GM19023 (cell line): ENCODE data around the gene EHMT1.

ENCODE experiments used
- ATAC-seq: cut with Tn5 transposase; IDR thresholded peaks from one replicate; pipeline ENCODE4 v1.9.1; 2021; ENCODE audit warnings: mild to moderate bottlenecking, moderate library complexity; ENCODE audit not compliant: unreplicated experiment

EHMT1 gene

DNA sequence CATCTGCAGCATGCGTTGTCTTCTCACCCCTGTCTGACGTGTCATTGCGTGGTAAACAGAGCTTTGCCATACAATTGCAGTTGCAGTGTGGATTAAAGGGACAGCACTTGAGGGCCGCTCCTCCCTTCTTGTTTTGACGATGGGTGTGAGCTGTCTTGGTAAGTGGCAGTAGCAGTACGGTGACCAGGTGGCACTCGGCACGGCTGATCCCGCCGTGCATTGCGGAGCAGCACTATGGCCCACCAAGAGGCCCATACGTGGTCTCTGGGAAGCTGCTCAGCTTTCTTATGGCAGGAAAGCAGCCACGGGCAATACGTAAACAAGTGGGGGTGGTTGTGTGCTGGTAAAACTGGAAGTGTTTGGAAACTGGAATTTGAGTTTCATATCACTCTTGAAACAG lies 25.1 kb downstream of the EHMT1 start:
- ATAC-seq = no peak

- ATAC-seq = no peak
Observed at GRCh38 chr9:137645211-137645610, 26.4 kb downstream of the EHMT1 start.

GRCh38 chr9:137646341-137646740 lies 27.5 kb downstream of the EHMT1 start:
- ATAC-seq = no peak

GRCh38 chr9:137647096-137647714 lies 28.4 kb downstream of the EHMT1 start:
- ATAC-seq = no peak

DNA sequence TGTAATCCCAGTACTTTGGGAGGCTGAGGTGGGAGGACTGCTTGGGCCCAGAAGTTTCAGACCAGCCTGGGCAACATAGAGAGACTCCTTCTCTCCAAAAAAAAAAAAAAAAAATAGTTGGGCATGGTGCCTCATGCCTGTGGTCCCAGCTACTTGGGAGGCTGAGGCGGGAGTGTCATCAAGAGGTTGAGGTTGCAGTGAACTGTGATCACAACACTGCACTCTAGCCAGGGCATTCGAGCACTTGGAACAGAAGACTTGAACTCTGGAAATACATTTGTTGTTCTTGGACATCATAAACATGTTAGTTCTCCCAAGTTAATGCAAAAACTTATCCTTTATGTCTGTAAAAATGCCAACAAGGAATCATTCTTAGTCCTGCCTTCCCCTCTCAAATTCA lies 29.6 kb downstream of the EHMT1 start:
- ATAC-seq = no peak

DNA sequence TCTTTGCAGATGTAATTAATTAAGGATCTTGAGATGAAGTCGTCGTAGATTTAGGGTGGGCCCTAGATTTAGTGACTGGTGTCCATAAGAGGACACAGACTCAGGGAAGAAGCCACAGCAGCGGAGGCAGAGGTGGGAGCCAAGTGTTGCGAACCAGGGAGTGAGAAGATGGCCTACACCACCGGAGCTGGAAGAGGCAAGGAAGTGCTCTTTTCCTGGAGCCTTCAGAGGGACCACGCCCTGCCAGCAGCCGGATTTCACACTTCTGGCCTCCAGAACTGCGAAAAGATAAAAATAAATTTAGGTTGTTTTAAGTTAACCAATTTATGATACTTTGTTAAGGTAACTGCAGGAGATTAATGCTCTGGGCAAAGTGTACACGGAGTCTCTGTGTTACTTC lies 30.7 kb downstream of the EHMT1 start:
- ATAC-seq = no peak

GRCh38 chr9:137650259-137650658 lies 31.5 kb downstream of the EHMT1 start:
- no peak for ATAC-seq

DNA sequence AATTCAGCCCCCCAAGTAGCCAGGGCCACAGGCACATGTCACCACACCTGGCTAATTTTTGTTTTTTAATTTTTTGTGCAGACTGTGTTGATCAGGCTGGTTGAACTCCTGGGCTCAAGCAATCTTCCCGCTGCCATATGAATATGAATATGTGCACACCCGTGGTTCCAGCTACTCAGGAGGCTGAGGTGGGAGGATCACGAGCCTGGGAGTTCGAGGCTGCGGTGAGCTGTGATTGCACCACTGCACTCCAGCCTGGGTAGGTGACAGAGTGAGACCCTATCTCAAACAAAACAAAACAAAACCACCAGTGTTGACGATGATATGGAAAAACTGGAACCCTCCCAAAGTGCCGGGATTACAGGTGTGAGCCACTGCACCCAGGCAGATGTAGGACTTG lies 32.0 kb downstream of the EHMT1 start:
- no peak for ATAC-seq

GRCh38 chr9:137656416-137656815 lies 37.6 kb downstream of the EHMT1 start:
- ATAC-seq = no peak

GRCh38 chr9:137657606-137658005 lies 38.8 kb downstream of the EHMT1 start:
- no peak for ATAC-seq

- no peak for ATAC-seq
Observed at GRCh38 chr9:137658781-137659180, 40.0 kb downstream of the EHMT1 start.

DNA sequence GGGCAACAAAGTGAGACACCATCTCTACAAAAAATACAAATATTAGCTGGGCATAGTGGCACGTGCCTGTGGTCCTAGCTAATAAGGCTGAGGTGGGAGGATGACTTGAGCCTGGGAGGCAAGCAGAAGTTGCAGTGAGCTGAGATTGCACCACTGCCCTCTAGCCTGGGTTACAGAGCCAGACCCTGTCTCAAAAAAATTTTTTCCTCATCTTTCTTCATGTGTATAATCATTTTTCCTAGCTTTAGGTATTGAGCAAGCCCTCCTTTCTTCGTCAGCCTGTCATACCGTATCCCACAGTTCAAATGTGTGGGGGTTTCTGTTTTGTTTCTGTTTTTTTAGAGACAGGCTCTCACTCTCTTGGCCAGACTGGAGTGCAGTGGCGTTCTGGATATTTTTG lies 41.3 kb downstream of the EHMT1 start:
- no peak for ATAC-seq

GRCh38 chr9:137663584-137663983 lies 44.8 kb downstream of the EHMT1 start:
- no peak for ATAC-seq

- no peak for ATAC-seq
Observed at GRCh38 chr9:137664676-137665075, 45.9 kb downstream of the EHMT1 start.

DNA sequence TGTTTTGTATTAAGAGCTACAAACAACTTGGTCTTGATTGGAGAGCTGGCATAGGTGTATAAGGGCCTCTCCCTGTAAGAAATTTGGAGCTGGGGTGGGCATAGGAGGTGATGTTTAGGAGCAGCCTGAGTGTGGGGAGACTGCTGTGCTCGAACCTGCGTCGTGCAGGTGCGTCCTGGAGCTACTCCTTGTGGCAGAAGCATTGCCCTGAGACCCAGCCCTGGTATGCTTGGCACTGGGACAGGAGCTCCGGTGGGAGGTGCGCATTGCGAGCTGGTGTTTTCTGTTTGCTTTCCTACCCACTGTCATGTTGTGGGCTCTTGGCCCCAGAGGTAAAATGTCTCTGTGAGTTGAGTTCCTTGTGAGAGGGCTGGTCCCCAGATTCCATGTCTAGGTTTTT lies 46.4 kb downstream of the EHMT1 start:
- ATAC-seq = no peak

GRCh38 chr9:137665697-137666512 lies 47.1 kb downstream of the EHMT1 start:
- ATAC-seq = no peak

DNA sequence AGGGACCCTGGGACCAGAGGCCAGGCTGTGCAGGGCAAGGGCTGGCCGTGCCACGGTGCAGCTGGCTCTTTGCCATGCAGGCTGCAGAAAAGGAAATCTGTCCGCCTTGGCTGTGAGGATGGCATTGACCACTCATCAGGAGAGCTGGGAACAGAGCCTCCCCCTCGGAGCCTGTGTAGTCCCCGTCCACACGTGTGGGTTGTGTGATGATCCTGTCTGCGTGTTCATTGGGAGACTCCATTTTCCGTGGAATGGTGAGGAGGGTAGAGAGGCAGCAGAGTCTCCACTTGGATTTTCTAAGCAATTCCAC lies 47.7 kb downstream of the EHMT1 start:
- no peak for ATAC-seq

GRCh38 chr9:137666955-137667670 lies 48.3 kb downstream of the EHMT1 start:
- ATAC-seq = no peak

DNA sequence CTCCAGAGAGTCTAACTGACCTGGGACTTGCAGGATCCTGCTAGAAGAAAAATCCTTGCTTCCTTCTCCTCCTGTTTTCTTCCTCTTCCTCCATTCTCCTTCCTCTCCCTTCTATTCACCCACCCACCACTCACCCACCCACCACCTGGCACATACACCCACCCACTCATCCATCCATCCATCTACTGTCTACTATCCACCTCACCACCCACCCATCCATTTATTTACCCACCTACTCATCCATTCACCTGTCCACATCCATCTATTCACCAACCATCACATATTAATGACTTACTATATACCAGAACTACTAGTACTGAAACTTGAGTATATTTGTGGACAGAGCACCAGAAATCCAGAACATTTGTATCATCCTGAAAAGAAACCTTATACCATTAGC lies 49.4 kb downstream of the EHMT1 start:
- no peak for ATAC-seq

DNA sequence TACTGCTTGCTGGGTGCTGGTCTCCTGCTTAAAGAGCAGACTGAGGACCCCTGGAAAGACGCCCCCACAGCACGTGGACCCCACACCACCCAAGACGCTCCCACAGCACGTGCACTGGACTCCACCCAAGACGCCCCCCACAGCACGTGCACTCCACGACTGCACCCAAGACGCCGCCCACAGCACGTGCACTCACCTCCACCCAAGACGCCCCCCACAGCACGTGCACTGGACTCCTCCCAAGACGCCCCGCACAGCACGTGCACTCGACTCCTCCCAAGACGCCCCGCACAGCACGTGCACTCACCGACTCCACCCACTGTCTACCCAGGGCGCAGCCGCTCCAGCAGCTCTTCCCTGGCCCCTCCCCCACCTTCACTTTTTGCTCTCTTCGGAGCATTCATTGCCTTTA lies 50.5 kb downstream of the EHMT1 start:
- no peak for ATAC-seq

- ATAC-seq = no peak
Observed at GRCh38 chr9:137670391-137671195, 51.8 kb downstream of the EHMT1 start.
